GM12891 (cell line): ENCODE measurements around the gene DDX31. TPM values are rescaled to one million over a fixed set of nuclear protein-coding genes. Genes with fewer than 3 reads are reported as not detected.
"Not testable (repeated sequence)": the region's sequence is repeated elsewhere in the genome, so short reads cannot be mapped to it uniquely, and the experiment has no call there.

Experiments
- DNase-seq: peaks from one replicate; pipeline ENCODE4 v3.0.0; 2011; ENCODE audit warnings: low spot score; ENCODE audit not compliant: insufficient read length
- FAIRE-seq: peaks from 2 replicates; lab custom pipeline; 2011; peaks lifted over from hg19 to GRCh38; lab: Jason Lieb, UNC
- PAX5 ChIP-seq: IDR thresholded peaks from 2 replicates; pipeline ENCODE4 v1.6.1; 2011; ENCODE audit warnings: low read length, moderate library complexity, mild to moderate bottlenecking; ENCODE audit not compliant: insufficient read depth, severe bottlenecking
- POLR2A ChIP-seq: IDR thresholded peaks from 2 replicates; pipeline ENCODE4 v1.6.1; 2011; ENCODE audit warnings: low read depth, low read length, control low read depth
- POLR2AphosphoS5 ChIP-seq: IDR thresholded peaks from 2 replicates; pipeline ENCODE4 v1.6.1; 2011; ENCODE audit warnings: low read depth, low read length, control low read depth
- POU2F2 ChIP-seq: IDR thresholded peaks from 2 replicates; pipeline ENCODE4 v1.6.1; 2011; ENCODE audit warnings: low read depth, mild to moderate bottlenecking, control low read depth, low read length, moderate library complexity
- SPI1 ChIP-seq: IDR thresholded peaks from 2 replicates; pipeline ENCODE4 v1.6.1; 2011; ENCODE audit warnings: low read depth, low read length, control low read depth
- TAF1 ChIP-seq: IDR thresholded peaks from 2 replicates; pipeline ENCODE4 v1.6.1; 2011; ENCODE audit warnings: low read depth, low read length, control low read depth
- polyA plus RNA-seq: library from polyadenylated mRNA; unstranded; fragments of >200 nt; gene quantifications from one replicate; pipeline ENCODE4 v1.2.1, GENCODE V29; 2012; ENCODE audit warnings: low read depth, missing spikeins, inconsistent platforms; ENCODE audit not compliant: missing spikeins

The DDX31 gene
- polyA plus RNA-seq: 9.9 TPM

DNA sequence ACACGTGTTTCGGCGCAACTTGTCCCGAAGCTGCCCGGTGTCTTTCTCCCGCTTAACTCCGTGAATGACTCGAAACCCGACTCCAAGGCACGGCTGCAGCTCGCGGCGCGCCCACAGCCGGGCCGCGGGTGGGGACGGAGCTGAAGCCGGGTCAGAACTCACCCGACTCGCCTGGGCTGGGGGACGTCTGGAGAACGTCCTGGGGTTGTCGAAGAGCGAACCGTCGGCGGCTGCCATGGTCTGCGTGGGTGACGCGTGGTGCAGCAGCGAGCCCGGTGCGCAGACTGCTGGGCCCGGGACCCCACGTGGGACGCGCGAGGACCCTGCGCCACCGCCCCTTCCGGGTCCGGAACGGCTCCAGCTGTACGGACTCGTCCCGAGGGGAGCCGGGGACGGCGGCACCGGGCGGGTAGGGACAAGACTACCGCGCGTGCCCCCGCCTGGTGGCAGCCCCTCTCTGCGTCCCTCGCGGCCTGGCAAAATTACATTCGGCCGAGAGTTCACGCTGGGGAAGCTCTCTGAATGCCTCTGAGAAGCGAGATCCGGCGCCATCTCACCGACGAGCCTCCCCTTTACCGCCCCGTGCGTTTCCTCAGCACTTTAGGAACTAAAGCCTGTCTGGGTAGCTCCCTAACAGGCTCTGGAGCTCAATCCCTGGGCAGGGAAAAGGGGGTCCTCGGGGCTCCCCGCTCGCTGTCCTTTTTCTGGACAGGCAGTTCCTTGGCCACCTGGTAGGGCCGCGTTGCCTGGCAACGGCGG is at the start of gene DDX31:
Gene DDX31 (minus strand): TSS at position 286 of the 759 bp plus-strand sequence. CDS start 49 bp downstream, at position 237.
- peak; percentile 87 for TF ChIP-seq POLR2AphosphoS5
- no peak for TF ChIP-seq POU2F2
- peak; percentile 90 for TF ChIP-seq POLR2A
- TF ChIP-seq SPI1: no peak
- TF ChIP-seq TAF1: peak; percentile 74
- no peak for TF ChIP-seq PAX5
- peak; percentile 86 for DNase-seq
- peak; percentile 97 for FAIRE-seq

DNA sequence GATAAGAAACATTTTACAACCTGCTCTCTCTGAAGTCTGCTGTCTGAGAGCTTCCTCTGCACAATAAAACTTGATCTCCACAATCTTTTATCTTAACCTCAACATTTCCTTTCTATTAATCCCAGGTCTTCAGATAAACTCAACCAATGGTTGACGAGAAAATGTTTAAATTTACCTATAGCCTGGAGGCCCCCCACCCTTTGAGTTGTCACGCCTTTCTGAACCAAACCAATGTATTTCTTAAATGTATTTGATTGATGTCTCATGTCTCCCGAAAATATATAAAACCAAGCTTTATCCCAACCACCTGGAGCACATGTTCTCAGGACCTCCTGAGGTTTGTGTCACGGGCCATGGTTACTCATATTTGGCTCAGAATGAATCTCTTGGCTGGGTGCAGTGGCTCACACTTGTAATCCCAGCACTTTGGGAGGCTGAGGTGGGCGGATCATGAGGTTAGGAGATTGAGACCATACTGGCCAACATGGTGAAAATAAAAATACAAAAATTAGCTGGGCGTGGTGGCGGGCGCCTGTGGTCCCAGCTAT is 48.7 kb upstream of the DDX31 start:
- FAIRE-seq, DNase-seq: not testable (repeated sequence)

- DNase-seq: no peak
- TF ChIP-seq POLR2A: no peak
- TF ChIP-seq TAF1: no peak
- no peak for TF ChIP-seq PAX5
- TF ChIP-seq POU2F2: no peak
- no peak for TF ChIP-seq SPI1
- no peak for TF ChIP-seq POLR2AphosphoS5
- no peak for FAIRE-seq
Measured at GRCh38 chr9:132717326-132717945, 47.7 kb upstream of the DDX31 start.

- FAIRE-seq: no peak
- no peak for DNase-seq
- TF ChIP-seq PAX5 (no peak), TAF1 (no peak), POLR2A (no peak), POU2F2 (no peak), SPI1 (no peak), POLR2AphosphoS5 (no peak)
Measured at GRCh38 chr9:132716007-132716406, 46.2 kb upstream of the DDX31 start.

DNA sequence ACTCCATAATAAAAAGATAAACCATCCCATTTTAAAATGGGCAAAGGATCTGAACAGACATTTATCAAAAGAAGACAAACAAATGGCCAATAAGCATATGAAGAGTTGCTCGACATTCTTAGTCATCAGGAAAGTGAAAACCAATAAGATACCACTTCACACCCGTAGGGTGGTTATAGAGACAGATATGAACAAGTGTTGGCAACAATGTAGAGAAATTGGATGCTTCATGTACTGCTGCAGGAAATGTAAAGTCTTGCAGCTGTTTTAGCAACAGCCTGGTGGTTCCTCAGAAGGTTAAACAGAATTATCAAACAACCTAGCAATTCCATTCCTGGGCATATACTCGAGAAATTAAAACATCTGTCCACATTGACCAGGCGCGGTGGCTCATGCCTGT is 43.0 kb upstream of the DDX31 start:
- no peak for TF ChIP-seq POLR2AphosphoS5
- TF ChIP-seq PAX5: no peak
- TF ChIP-seq SPI1: no peak
- TF ChIP-seq TAF1: no peak
- TF ChIP-seq POU2F2: no peak
- no peak for TF ChIP-seq POLR2A
- FAIRE-seq (no peak), DNase-seq (no peak)

GRCh38 chr9:132711846-132712245 is 42.1 kb upstream of the DDX31 start:
- DNase-seq (no peak), FAIRE-seq (no peak)
- TF ChIP-seq TAF1 (no peak), SPI1 (no peak)

- FAIRE-seq, DNase-seq: not testable (repeated sequence)
Measured at GRCh38 chr9:132711152-132711551, 41.4 kb upstream of the DDX31 start.

- TF ChIP-seq POLR2AphosphoS5 (no peak), PAX5 (no peak), POU2F2 (no peak), TAF1 (no peak), POLR2A (no peak), SPI1 (no peak)
- FAIRE-seq (no peak), DNase-seq (no peak)
Measured at GRCh38 chr9:132710333-132710732, 40.5 kb upstream of the DDX31 start.

GRCh38 chr9:132708769-132709430 is 39.1 kb upstream of the DDX31 start:
- DNase-seq: no peak
- FAIRE-seq: no peak
- TF ChIP-seq SPI1 (no peak), POU2F2 (no peak), TAF1 (no peak)

- DNase-seq (no peak), FAIRE-seq (no peak)
- TF ChIP-seq TAF1: no peak
- TF ChIP-seq PAX5: no peak
- TF ChIP-seq SPI1: no peak
- TF ChIP-seq POLR2A: no peak
- no peak for TF ChIP-seq POLR2AphosphoS5
- no peak for TF ChIP-seq POU2F2
Measured at GRCh38 chr9:132708239-132708638, 38.5 kb upstream of the DDX31 start.
